HL-60 (cell line): Measurements from ENCODE around the gene L3MBTL3.

Experiments used
- CTCF ChIP-seq: IDR thresholded peaks from one replicate; pipeline ENCODE4 v1.5.1; 2011; ENCODE audit warnings: low read length, control low read depth, inconsistent platforms; ENCODE audit not compliant: insufficient read depth
- POLR2AphosphoS5 ChIP-seq: IDR thresholded peaks from 2 replicates; pipeline ENCODE4 v1.6.1; 2012; ENCODE audit warnings: low read depth
- REST ChIP-seq: IDR thresholded peaks from 2 replicates; pipeline ENCODE4 v1.6.1; 2012; ENCODE audit warnings: low read depth; ENCODE audit not compliant: insufficient replicate concordance

- TF ChIP-seq CTCF (no peak), POLR2AphosphoS5 (no peak), REST (no peak)
Observed at GRCh38 chr6:130055271-130055670, 36.9 kb downstream of the L3MBTL3 start.
